Stimulated activated CD4-positive, alpha-beta T cell treated with anti-CD3 and anti-CD28 coated beads, Interleukin-1b, Interleukin-23, amount 100 ng/mL, for 24 hours (primary cell): Measurements from ENCODE around the gene SLC9A3.
"Not testable (repeated sequence)": the region's sequence is repeated elsewhere in the genome, so short reads cannot be mapped to it uniquely, and the experiment has no call there.

Experiments
- DNase-seq, 4 experiments: peaks; one replicate each; pipeline ENCODE4 v3.0.0-alpha.2; 2020; ENCODE audit warnings: low read depth in 4 of 4, low spot score in 1 of 4

The SLC9A3 gene

DNA sequence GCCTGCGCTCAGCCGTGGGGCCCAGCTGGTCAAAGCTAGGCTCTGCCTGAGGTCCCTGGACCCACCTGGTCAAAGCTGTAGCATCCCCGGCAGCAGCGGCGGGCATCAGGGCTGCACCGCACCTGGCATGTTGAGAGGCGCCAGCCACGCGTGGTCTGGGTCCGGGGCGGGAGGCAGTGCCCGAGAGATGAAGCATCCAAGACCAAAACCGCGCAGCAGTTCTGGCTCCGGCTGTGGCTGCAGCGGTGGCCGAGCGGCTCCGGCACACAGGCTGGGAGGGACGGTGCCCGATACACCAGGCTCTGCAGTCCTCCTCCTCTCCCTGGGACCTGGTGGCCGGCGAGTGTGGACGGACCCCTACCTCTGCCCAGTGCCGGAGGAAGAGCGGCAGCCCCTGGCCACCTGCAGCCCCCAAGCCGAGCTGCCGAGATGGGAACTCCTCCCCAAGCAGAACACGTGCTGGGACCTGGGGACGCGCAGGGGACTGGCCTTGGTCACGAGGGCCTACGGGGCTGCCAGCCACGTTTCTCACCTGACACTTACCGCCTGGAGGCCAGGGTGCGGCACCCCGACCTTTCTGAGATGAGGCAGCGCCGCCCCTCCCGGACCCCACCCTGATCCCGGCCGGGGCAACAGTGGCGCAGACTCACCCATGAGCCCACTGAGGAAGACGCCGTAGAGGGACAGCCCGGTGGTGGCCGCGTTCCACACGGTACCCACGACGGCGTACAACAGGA lies 33.0 kb downstream of the SLC9A3 start:
- no peak for DNase-seq

DNA sequence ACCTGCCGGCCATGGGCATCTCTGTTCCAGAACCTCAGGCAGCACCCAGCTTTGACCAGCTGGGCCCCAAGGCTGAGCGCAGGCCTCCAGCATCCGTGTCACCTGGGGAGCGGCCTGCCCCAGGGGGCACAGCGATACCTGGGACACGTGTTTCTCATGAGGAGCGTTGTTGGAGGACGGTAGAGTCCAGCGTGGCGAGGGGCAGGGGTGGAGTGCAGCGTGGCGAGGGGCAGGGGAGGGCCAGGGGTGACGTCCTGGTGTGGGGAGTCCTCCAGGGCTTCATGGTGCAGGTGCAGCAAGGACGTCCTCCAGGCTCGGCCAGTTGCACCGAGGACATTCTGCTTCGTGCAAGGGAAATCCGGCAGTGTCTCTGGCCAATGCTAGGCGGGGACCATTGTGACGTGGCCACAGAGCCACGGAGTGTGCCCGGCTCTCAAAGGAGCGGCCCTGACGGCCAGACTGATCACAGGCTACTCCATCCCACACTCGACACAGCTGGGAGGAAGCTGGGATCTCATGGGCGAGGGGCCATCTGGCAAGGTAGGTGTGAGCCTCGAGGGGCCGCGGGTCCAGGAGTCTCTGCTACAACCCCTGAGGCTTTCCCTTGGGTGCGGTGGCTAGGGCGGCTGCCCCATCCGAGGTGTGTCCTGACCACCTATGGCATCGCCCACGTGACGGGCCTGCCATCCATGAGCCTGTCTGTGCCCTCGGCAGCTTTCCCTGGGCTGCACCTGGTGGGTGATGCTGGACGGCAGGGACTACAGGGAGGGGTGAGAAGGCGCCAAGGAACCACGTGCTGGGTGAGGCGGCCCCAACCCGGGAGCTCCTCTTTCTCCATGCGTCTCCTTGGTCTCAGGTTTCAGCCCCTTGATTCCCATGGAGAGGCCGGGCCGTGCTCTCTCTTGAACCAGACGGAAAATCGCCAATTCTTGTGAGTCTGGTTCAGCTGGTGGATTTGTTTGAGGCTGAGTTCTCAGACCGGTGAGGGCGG lies 33.8 kb downstream of the SLC9A3 start:
- no peak for DNase-seq

DNA sequence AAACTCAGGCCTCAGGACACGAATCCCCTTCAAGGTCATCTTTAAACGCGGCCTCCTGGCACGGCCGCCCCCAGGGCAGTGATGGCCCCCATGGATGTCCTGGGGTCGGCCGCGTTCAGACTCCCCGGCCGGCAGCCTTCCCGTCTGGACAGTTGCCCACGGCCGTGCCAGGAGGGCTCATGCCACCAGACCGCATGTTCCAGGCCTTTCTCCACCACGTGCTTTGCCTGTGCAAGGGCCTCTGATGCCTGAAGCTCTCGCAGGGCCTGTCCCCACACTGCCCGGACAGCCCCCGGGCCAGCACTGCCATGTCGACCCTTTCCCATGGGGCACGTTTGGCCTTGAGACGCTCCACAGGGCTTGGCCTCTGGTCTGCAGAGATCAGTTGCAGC lies 34.6 kb downstream of the SLC9A3 start:
- no peak for DNase-seq

DNA sequence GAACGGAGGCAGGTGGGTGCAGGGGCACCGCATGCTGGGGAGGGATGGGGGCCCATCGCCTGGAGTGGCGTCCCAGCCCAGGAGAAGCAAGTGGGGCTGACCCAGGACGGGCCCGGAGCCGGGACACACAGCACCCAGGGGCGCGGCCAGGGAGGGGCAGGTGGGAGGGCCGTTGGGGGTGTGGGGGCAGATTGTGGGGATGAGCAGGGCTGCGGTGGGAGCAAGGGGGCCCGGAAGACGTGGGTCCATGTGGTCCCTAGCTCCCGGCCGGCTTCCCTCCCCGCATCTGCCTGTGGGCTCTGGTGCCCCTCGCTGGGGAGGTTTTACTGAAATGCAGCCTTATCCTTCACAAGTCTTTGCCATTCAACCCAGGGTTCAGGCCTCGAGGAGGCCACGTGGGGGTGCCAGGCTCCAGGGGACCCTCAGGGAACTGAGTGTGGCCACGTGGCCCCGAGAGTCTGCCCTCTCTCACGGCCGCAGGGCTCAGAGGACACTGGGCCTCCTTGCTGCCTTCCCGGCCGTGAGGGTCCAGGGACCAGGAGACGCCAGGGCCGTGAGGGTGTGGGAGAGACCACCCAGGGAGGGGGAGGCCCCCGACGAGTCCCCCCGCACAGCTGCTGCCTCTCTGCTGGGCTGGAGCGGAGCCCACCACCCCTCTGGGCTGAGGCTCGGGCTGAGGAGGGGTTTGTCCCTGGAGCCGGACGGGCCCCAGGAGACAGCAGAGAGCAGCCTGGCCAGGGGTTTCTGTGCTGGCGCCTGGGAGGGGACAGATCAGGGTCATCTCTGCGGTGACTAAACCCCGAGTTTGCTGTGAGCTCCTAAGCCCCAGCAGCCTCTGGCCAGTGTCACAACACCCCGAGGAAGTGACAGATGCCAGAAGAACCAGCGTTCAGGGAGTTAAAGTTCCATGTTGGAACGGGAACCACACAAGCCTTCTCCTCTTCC lies 35.2 kb downstream of the SLC9A3 start:
- no peak for DNase-seq

DNA sequence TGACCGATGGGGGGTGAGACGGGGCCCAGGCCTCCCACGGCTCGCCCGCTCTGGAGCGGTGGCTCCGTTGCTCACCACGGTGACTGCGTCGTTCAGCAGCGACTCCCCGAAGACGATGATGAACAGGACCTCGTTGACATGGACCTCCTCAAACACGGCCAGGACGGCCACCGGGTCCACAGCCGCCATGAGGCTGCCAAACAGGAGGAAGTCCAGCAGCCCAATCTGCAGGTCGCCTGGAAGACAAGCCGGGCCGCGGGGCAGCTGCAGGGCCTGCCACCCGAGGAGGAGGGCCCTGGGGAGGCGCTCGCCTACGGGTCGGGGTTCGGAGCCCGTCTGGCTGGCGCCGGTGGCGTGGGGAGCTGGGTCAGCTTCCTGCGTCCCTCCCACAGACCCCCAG lies 36.0 kb downstream of the SLC9A3 start:
- DNase-seq, result no peak

DNA sequence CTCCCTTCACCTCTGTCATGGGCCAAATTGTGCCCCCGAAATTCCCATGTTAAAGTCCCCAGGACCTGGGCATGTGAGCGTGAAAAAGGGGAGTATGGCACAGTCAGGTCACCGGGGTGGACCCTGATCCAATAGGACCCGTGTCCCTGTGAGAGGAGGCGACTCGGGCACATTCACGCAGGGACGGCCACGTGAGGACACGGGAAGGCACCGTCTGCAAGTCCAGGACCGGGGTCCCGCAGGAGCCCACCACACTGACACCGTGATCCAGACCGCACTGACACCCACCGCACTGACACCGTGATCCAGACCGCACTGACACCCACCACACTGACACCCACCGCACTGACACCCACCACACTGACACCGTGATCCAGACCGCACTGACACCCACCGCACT lies 37.7 kb downstream of the SLC9A3 start:
- DNase-seq, result not testable (repeated sequence)

DNA sequence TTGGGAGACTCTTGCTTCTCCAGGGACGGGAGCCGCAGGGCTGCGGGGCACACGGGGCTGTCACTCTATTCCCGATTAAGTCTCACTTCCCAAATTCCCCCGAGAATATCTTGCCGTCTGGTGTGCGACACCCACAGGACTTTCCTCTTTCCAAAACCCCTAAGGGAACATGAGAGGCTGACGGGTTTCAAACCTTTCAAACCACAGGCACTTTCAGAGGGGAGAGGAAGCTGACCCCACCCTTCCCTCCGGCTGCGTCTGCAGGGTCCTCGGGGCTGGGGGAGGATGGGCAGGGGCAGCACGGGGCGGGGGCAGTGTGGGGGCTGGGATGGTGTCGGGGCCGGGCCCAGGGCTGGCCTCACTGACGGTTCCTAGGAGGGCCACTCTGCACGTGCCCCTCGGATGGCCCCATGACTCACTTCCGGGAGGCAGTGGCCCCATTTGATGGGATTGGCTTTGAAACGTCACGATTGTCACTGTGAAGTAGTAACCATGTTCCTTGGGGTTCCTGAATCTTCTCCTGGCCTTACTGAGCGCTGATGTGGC lies 38.2 kb downstream of the SLC9A3 start:
- DNase-seq, result no peak

DNA sequence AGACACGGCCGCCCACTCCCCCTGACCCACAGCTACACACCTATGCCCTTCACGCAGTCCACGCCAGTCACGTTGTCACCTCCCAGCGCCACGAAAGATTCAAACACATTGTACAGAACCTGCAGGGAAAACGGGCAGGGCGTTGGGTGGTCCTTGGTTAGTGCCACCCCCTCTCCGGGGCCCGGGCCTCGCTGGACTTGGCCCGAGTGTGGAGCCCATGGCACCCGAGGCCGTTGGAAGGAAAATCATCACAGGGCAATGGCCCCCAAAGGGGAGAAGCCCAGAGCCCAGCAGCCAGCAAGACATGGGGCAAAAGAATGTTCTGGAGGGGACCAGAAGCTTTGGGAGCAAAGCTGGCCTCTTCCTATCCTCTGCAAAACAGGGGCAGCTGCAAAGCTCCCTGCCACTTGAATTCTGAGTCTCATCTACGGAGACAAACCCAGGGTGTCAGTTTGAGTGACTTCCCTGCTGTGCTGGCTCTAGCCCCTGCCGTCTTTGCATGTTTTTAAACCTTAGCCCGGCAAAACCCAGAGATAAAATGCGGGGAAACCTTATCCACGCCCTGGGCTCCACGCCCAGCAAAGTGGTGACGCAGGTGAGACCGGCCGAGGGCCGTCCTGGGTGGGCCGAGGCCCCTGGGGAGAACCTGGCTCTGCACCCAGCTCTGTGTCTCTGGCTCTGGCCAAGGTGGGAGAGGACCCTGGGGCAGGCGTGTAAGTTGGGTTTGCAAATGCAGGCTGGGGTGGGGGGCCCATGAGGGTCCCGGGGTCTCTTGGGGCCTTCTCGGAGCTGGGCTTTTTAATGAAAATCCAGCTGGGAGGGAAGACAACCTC lies 38.9 kb downstream of the SLC9A3 start:
- no peak for DNase-seq

DNA sequence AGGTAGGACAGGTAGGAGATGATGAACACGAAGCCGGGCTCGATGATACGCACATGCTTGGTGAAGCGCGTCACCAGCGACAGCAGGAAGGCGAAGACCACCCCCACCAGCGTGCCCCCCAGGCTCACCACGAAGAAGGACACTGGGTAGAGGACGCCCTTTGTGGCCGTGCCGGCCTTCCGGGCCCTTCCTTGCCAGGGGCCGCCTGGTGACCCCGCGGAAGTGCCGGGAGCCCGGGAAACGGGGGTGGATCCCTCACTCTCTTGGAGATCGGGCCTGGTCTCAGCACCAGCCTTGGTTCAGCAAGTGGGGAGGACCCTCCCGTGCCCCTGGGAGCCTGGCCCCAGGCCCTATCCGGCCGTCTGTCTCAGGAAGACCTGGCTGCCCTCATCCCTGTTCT lies 39.7 kb downstream of the SLC9A3 start:
- DNase-seq, result no peak

DNA sequence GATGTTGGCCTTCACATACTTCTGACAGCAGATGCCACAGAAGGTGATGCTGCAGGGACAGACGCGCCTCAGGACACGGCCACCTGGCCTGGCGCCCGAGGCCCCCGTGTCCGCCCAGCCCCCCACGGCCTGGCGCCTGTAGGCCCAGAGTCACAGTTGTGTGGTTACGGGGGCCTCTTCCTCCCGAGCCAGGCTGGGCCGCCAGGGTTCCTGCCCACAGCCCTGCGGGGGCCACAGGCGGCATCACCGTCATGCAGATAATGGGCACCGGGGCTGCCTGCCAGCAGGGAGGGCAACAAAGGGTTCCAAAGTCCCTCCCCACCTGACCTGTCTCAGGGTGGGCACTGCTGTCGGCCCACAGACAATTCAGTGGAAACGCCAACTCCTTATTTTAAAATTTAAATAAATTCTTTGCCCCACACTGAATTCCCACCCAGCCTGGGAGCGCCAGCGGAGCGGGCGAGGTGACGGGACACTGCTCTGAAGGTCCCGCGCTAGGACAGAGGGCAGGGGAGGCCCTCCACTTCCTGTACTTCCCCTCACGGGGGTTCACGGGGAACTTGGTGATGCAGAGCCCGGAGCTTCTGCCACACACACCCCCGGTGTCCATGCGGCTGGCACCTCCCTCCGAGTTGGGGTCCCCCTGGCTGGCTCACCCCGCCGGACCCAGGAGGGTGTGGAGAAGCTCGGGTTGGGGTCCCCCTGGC lies 40.7 kb downstream of the SLC9A3 start:
- no peak for DNase-seq

DNA sequence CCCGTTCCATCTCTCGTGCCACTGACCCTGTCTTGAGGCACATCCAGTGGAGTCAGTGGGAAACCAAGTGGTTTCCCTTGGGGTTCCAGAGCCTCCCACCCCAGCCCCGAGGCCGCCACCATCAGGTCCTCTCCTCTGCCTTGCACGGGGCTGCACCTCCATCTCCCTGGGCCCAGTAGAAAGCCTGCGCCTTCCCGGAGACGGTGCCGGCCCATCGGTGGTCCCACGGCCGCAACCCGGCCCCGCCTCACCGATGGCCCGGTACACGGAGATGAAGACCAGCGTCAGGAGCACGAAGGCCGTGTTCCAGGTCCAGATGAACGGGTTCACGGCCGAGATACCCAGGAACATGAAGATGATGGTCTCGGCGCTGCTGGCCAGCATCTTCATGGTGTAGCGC lies 41.2 kb downstream of the SLC9A3 start:
- DNase-seq, result no peak

DNA sequence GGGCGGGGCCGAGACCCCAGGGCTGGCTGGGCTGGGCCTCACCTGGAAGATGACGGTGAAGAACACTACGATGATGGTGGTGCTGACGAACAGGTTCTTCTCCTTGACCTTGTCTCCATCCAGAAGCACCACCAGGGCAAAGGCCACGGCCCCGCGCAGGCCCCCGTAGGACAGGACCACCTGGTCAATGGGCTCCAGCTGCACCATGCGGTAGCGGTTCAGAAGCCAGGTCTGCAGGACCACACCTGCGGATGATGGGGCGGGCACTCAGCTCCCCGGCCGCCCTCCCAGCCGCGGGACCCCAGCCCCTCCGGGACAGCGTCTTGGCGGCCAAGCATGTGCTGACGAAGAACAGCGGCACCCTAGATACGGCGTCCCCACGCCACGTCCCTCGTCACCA lies 41.7 kb downstream of the SLC9A3 start:
- DNase-seq, result no peak

DNA sequence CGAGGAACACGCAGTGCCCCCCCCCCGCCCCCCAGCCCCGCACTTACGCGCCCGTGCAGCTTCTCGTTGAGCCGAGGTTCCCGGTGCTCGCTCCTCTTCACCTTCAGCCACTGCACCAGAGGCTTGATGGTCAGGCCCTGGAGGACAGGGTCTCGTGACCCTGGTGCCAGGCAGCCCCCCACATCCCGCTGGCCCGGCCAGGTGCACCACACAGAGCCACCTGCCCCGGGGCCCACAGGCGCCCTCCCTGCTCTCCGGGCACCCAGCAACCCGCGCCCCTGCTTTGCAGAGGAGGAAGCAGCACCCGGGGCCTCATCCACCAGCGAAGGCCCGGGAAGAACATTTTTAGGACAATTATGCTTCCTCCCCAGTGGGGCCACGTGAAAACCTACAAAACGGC lies 42.2 kb downstream of the SLC9A3 start:
- DNase-seq, result no peak

DNA sequence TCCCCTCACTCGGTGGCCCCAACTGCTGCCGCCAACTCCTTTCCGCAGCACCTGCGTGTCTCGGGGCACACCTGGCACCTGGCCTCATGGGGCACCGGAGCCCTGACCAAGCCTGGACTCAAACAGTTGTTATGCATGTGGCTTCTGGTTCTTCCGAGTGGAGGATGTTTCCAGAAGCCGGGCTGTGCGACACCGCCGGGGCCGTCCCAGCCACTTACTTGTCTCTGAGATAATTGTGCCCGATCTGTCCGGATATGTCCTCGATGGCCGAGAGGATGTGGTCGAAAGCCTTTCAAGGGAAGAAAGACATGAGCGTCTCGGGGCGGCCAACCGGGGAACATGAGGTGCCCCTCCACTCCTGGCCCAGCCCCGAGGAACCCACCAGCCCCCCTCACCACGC lies 42.9 kb downstream of the SLC9A3 start:
- no peak for DNase-seq

DNA sequence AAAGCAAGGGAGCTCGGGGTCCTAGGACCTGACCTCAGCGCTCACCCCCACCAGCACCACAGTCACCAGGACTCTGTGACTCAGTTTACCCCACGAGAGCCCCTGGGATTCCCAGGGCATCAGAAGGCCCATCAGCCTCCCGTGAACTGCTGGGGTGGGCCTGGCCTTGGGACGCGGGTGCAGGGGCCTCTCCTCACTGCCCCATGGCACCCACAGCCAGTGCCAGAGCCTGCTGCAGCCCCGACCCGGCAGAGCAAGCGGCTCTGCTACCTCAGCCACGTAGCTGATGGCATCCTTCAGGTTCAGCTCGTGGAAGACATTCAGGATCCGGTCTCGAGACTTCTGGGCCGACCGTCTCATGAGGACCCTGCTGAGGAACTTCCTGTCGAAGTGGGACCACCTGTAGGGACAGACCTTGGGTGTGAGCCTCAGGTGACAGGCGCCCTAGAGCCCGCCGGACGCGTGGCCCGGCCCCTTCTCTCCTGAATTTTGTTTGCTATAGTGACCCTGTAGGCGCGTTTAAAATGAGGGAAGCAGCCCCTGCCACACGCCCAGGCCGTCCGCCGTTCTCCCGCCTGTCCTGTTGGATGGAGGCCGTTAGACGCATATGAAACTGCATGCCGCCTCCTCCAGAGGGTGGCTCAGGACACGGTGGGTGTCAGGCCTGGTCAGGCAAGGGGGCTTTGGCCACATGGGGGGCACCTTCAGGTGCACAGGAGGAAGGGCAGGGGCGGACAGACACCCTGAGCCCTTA lies 44.5 kb downstream of the SLC9A3 start:
- DNase-seq, result no peak

DNA sequence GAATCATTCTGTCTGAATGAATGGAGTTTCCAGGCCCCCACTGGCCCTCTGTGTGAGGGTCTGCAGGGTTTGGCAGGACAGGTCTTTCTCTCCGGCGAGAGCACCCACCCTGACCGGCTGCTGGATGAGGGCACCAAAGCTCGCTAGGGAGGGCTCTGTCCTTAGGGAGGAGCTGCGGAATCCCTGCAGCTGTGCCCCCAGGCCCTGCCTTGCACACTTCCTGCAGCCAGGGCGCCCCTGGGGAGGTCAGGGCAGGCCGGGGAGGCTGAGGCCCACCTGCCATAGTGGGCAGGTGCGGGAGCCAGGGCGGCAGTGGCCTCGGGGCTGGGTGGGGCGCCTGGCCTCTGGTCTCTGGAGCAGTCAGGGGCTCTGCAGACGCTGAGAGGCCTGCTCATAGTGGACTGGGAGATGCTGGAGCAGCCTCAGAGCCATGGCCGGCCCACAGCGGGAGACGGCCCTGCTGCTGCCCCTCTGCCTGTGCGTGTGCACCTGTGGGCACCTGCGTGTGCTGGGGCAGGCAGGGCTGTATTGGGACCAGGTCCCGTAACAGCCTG lies 45.2 kb downstream of the SLC9A3 start:
- no peak for DNase-seq

DNA sequence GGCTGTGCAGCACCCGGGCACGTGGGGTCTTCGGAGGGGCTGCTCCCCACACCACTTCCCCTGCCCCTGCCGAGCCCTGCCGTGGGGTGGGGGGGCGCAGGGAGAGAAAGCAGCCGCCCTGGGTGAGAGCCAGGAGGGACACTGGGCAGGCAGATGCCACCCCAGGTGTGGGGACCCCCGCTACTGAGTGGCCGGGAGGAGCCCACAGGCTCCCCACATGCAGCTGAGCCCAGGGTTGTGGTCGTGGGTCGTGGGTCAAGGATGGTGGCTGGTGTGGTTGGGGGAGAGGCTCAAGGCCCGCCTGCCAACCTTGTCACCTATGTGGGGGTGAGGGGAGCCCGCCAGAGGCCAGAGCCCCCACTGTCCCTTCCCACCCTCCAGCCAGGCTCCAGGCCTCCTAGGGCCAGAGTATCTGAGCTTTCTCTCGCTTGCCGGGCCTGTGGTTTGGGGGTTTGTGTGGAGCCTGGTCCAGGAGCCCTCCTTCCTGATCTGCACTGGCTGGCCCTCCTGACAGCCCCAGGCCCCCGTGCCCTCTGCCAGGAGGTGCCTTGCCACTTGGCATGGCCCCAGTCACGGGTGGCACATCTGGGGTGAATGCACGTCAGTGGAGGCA lies 45.8 kb downstream of the SLC9A3 start:
- no peak for DNase-seq

DNA sequence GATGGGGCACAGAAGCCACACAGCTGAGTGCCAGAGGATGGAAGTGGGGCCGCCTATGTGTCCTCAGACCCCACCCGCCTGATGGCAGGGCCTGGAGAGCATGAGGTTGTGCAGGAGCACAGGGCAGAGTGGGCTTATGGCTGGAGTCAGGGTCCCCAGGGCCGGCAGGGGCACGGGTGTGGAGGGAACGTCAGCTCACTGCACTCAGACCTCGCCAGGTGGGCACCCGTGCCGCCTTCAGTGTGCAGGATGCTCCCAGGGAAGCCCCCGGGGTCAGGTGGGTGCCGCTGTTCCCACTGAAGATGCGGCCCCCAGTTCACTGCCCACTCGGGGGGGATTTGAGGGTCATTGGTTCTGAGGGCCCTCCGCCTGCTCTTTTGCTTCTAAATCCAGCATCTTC lies 46.4 kb downstream of the SLC9A3 start:
- DNase-seq, result no peak
